Measurements from ENCODE around the gene EIF2D. TPM values are rescaled to one million over a fixed set of nuclear protein-coding genes. Genes with fewer than 3 reads are reported as not detected.
A peak's percentile ranks its signal among the peaks of the same experiment; 100 is the strongest.

The EIF2D gene
- total RNA-seq, 1 donor from 2014 or later: 19.5 TPM

- Mint-ChIP-seq H3K27ac (ENCODE audit: unreplicated experiment) (no peak overlapping the region), H3K27me3 (ENCODE audit: unreplicated experiment) (no peaks in the 10 kb centered on the region), H3K4me1 (ENCODE audit: low read depth, unreplicated experiment) (peaks cover 5% of the 10 kb centered on the region), H3K36me3 (ENCODE audit: unreplicated experiment) (no peaks in the 10 kb centered on the region), H3K9me3 (ENCODE audit: unreplicated experiment) (no peaks in the 10 kb centered on the region), H3K4me3 (ENCODE audit: unreplicated experiment) (no peak overlapping the region)
- TF ChIP-seq CTCF (IDR thresholded peaks at IDR 0.05; ENCODE audit: partially characterized antibody, unreplicated experiment): peak; percentile 84
- peak; percentile 78 for DNase-seq
Measured at GRCh38 chr1:206608108-206608698, 4.1 kb downstream of the EIF2D start.

- Mint-ChIP-seq H3K27ac (ENCODE audit: unreplicated experiment) (no peak overlapping the region), H3K27me3 (ENCODE audit: unreplicated experiment) (no peaks in the 10 kb centered on the region), H3K9me3 (ENCODE audit: unreplicated experiment) (no peaks in the 10 kb centered on the region), H3K4me1 (ENCODE audit: low read depth, unreplicated experiment) (peaks cover 5% of the 10 kb centered on the region), H3K36me3 (ENCODE audit: unreplicated experiment) (no peaks in the 10 kb centered on the region), H3K4me3 (ENCODE audit: unreplicated experiment) (no peak overlapping the region)
- DNase-seq: no peak
- peak; percentile 44 for TF ChIP-seq CTCF (IDR thresholded peaks at IDR 0.05; ENCODE audit: partially characterized antibody, unreplicated experiment)
Measured at GRCh38 chr1:206606867-206607266, 5.4 kb downstream of the EIF2D start.

GRCh38 chr1:206604861-206605260 lies 7.4 kb downstream of the EIF2D start:
- no peak for DNase-seq
- Mint-ChIP-seq H3K9me3 (ENCODE audit: unreplicated experiment) (no peaks in the 10 kb centered on the region), H3K36me3 (ENCODE audit: unreplicated experiment) (no peaks in the 10 kb centered on the region), H3K27me3 (ENCODE audit: unreplicated experiment) (no peaks in the 10 kb centered on the region), H3K4me3 (ENCODE audit: unreplicated experiment) (no peak overlapping the region), H3K4me1 (ENCODE audit: low read depth, unreplicated experiment) (no peaks in the 10 kb centered on the region), H3K27ac (ENCODE audit: unreplicated experiment) (no peak overlapping the region)
- TF ChIP-seq CTCF (IDR thresholded peaks at IDR 0.05; ENCODE audit: partially characterized antibody, unreplicated experiment): no peak

- Mint-ChIP-seq H3K27ac (ENCODE audit: unreplicated experiment) (no peak overlapping the region), H3K4me3 (ENCODE audit: unreplicated experiment) (no peak overlapping the region), H3K9me3 (ENCODE audit: unreplicated experiment) (no peaks in the 10 kb centered on the region), H3K27me3 (ENCODE audit: unreplicated experiment) (peaks cover 2% of the 10 kb centered on the region), H3K4me1 (ENCODE audit: low read depth, unreplicated experiment) (no peaks in the 10 kb centered on the region), H3K36me3 (ENCODE audit: unreplicated experiment) (peaks cover 5% of the 10 kb centered on the region)
- DNase-seq: no peak
- no peak for TF ChIP-seq CTCF (IDR thresholded peaks at IDR 0.05; ENCODE audit: partially characterized antibody, unreplicated experiment)
Measured at GRCh38 chr1:206600527-206600926, 11.7 kb downstream of the EIF2D start.

GRCh38 chr1:206596319-206596666 lies 16.0 kb downstream of the EIF2D start:
- H3K27me3 Mint-ChIP-seq (ENCODE audit: unreplicated experiment): peaks cover 2% of the 10 kb centered on the region
- H3K4me1 Mint-ChIP-seq (ENCODE audit: low read depth, unreplicated experiment): no peaks in the 10 kb centered on the region
- H3K4me3 Mint-ChIP-seq (ENCODE audit: unreplicated experiment): no peak overlapping the region
- no peaks in the 10 kb centered on the region for H3K9me3 Mint-ChIP-seq (ENCODE audit: unreplicated experiment)
- no peak overlapping the region for H3K27ac Mint-ChIP-seq (ENCODE audit: unreplicated experiment)
- no peak for TF ChIP-seq CTCF (IDR thresholded peaks at IDR 0.05; ENCODE audit: partially characterized antibody, unreplicated experiment)
- H3K36me3 Mint-ChIP-seq (ENCODE audit: unreplicated experiment): peaks cover 5% of the 10 kb centered on the region
- DNase-seq: no peak

All from glutamatergic neuron (in vitro differentiated cells).